AG04450 (cell line): Measurements from ENCODE around the gene ABLIM1. TPM values are rescaled to one million over a fixed set of nuclear protein-coding genes. Genes with fewer than 3 reads are reported as not detected.

Experiments
- CTCF ChIA-PET: fragments of 300-600, 350-600 bp; formaldehyde crosslinking; extraction: SDS; loops from one replicate; lab custom pipeline; 2022; ENCODE audit warnings: antibody characterized with exemption, inconsistent platforms; lab: Charles Lee
- POLR2A ChIA-PET: fragments of 350-600 bp; formaldehyde crosslinking; extraction: SDS; loops from one replicate; lab custom pipeline; 2021; ENCODE audit warnings: antibody characterized with exemption, inconsistent platforms; lab: Yijun Ruan, JAX
- DNase-seq: peaks from one replicate; pipeline ENCODE4 v3.0.0-alpha.2; 2011; ENCODE audit warnings: low read depth, low spot score
- H3K27ac ChIP-seq: one replicate; pipeline ENCODE4 v1.5.1; 2012; ENCODE audit warnings: low read depth, low read length, control low read depth
- H3K27me3 ChIP-seq: one replicate; pipeline ENCODE4 v1.6.0; 2012; ENCODE audit warnings: low read length; ENCODE audit not compliant: control insufficient read depth, insufficient read depth
- H3K4me3 ChIP-seq: 2 replicates; pipeline ENCODE4 v1.5.1; 2011; ENCODE audit warnings: mild to moderate bottlenecking, low read depth, low read length, control low read depth
- H3K9me3 ChIP-seq: 2 replicates; pipeline ENCODE4 v1.5.1; 2012; ENCODE audit warnings: low read length; ENCODE audit not compliant: control insufficient read depth, insufficient read depth
- polyA plus RNA-seq: library from polyadenylated mRNA; depleted of rRNA; stranded (reverse); fragments of >200 nt; gene quantifications from 2 replicates; pipeline ENCODE4 v1.2.3, GENCODE V29; 2011
- TF ChIP-seq, protein P1 (sequence below): IDR thresholded peaks from 2 replicates; pipeline ENCODE4 v1.5.1; 2011; ENCODE audit warnings: low read depth, low read length, control low read depth, inconsistent platforms

The ABLIM1 gene
- polyA plus RNA-seq, 1 experiment, result 6.4 TPM

- TF ChIP-seq, protein P1, sequence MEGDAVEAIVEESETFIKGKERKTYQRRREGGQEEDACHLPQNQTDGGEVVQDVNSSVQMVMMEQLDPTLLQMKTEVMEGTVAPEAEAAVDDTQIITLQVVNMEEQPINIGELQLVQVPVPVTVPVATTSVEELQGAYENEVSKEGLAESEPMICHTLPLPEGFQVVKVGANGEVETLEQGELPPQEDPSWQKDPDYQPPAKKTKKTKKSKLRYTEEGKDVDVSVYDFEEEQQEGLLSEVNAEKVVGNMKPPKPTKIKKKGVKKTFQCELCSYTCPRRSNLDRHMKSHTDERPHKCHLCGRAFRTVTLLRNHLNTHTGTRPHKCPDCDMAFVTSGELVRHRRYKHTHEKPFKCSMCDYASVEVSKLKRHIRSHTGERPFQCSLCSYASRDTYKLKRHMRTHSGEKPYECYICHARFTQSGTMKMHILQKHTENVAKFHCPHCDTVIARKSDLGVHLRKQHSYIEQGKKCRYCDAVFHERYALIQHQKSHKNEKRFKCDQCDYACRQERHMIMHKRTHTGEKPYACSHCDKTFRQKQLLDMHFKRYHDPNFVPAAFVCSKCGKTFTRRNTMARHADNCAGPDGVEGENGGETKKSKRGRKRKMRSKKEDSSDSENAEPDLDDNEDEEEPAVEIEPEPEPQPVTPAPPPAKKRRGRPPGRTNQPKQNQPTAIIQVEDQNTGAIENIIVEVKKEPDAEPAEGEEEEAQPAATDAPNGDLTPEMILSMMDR, result no peak
- no peak for DNase-seq
- peaks cover 2% of the 10 kb centered on the region for H3K27me3 ChIP-seq
- ChIA-PET POLR2A (no interaction called here), CTCF (no interaction called here)
- H3K4me3 ChIP-seq, result no peak overlapping the region
- H3K9me3 ChIP-seq, result no peaks in the 10 kb centered on the region; the same call in 1 of the 2 replicates
- H3K27ac ChIP-seq, result no peak overlapping the region
Observed at GRCh38 chr10:114609518-114610426, 48.3 kb downstream of the ABLIM1 start.

DNA sequence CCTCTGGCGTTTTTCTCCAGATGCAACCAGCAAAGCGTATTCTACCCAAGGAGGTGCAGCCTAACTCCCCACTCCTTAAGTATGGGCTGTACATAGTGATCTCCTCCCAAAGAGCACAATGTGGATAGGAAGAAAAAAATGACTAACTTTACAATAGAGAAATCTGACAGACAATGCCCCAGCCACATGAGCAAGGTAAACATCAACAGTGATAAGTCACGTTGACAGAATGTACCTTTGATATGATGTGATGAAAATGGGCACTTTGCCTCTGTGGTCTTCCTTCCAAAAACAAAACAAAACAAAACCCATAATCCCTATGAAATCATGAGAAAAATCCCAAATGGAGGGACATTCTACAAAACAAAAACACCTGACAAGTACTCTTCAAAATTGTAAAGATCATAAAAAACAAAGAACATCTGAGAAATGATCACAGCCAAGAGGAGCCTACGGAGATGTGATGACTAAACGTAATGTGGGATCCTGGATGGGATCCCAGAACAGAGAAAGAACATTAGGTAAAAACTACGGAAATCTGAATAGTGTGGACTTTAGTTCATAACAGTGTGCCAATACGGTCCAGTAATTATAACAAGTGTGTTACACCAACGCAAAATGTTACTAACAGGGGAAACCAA is 50.6 kb downstream of the ABLIM1 start:
- no peak for DNase-seq
- H3K9me3 ChIP-seq, result no peaks in the 10 kb centered on the region; the same call in 1 of the 2 replicates
- no peak overlapping the region for H3K4me3 ChIP-seq
- no peaks in the 10 kb centered on the region for H3K27me3 ChIP-seq
- TF ChIP-seq, protein P1, result no peak
- ChIA-PET POLR2A (no interaction called here), CTCF (no interaction called here)
- no peak overlapping the region for H3K27ac ChIP-seq

DNA sequence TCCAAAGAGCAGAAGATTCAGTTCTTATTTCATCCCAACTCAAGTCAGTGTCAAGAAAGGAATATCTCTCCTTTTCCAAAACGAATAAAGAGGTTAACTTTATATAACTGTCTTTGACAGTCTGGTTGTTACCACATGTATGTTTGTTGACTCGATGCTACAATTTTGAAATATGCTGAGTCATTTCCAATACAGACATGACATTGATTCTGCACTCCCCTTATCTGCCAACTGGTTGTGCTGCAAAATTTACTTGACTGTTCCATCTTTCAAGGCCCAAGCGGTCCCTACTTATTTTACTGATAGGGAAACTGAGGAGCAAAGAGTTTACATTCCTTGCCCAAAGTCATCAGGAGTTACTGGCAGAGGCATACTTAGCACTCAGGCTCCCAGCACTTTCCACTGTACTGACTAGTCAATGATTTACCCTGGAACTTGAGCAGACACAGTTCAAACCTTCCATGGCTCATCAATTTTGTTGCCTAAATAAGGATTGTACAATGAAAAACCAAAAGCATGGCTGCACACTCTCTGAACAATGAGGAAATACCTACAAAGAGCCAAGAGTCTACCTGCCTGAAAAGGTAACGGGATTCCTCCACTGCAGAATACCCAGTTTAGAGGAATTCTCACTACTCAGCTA is 52.8 kb downstream of the ABLIM1 start:
- no peak for DNase-seq
- TF ChIP-seq, protein P1, result no peak
- Histone ChIP-seq H3K9me3 (no peaks in the 10 kb centered on the region; the same call in 1 of the 2 replicates), H3K27me3 (no peaks in the 10 kb centered on the region), H3K27ac (no peak overlapping the region), H3K4me3 (no peak overlapping the region)
- ChIA-PET POLR2A (no interaction called here), CTCF (no interaction called here)

GRCh38 chr10:114604357-114605130 is 53.5 kb downstream of the ABLIM1 start:
- Histone ChIP-seq H3K27ac (no peak overlapping the region), H3K9me3 (no peaks in the 10 kb centered on the region; the same call in 1 of the 2 replicates), H3K4me3 (no peak overlapping the region), H3K27me3 (no peaks in the 10 kb centered on the region)
- ChIA-PET CTCF (interaction anchor here (0.7 kb wide), 1 partner anchor 53 kb away, joined by 3 read pairs; no protein-coding TSS in a partner anchor), POLR2A (no interaction called here)
- no peak for DNase-seq
- TF ChIP-seq, protein P1, result no peak
